ENCODE results near the gene ENKUR. TPM values are rescaled to one million over a fixed set of nuclear protein-coding genes. Genes with fewer than 3 reads are reported as not detected.
"Not testable (repeated sequence)": the region's sequence is repeated elsewhere in the genome, so short reads cannot be mapped to it uniquely, and the experiment has no call there.

The ENKUR gene
- total RNA-seq, 1 experiment from 2014 or later, result not detected

GRCh38 chr10:25017661-25018060, 1.7 kb upstream of the ENKUR start:
- Histone ChIP-seq H3K4me3 (ENCODE audit: low read length) (no peak overlapping the region), H3K9ac (ENCODE audit: low read length) (no peak overlapping the region), H3K27ac (ENCODE audit: low read length) (no peak overlapping the region), H3K27me3 (ENCODE audit: low read length) (no peaks in the 10 kb centered on the region), H3K9me3 (ENCODE audit: low read length) (peaks cover 3% of the 10 kb centered on the region; the same call in 1 of the 2 replicates), H3K79me2 (ENCODE audit: low read length) (no peaks in the 10 kb centered on the region), H3K4me1 (ENCODE audit: low read length) (no peaks in the 10 kb centered on the region), H4K20me1 (ENCODE audit: insufficient read depth, low read depth, low read length) (no peaks in the 10 kb centered on the region), H3K9me2 (replicated peaks; ENCODE audit: insufficient read depth, low read length) (no peaks in the 10 kb centered on the region), H3K4me2 (ENCODE audit: low read depth, low read length, poor library complexity, severe bottlenecking) (no peak overlapping the region), H2AFZ (ENCODE audit: low read length) (no peak overlapping the region), H3K36me3 (ENCODE audit: insufficient read depth, low read length) (no peaks in the 10 kb centered on the region)
- DNase-seq, result no peak

GRCh38 chr10:25017154-25017590, 1.2 kb upstream of the ENKUR start:
- no peak overlapping the region for H3K4me2 ChIP-seq (ENCODE audit: low read depth, low read length, poor library complexity, severe bottlenecking)
- no peaks in the 10 kb centered on the region for H3K27me3 ChIP-seq (ENCODE audit: low read length)
- H3K4me1 ChIP-seq (ENCODE audit: low read length), result no peaks in the 10 kb centered on the region
- DNase-seq, result no peak
- peaks cover 3% of the 10 kb centered on the region; the same call in 1 of the 2 replicates for H3K9me3 ChIP-seq (ENCODE audit: low read length)
- no peaks in the 10 kb centered on the region for H4K20me1 ChIP-seq (ENCODE audit: insufficient read depth, low read depth, low read length)
- no peak overlapping the region for H3K4me3 ChIP-seq (ENCODE audit: low read length)
- no peak overlapping the region for H2AFZ ChIP-seq (ENCODE audit: low read length)
- H3K9ac ChIP-seq (ENCODE audit: low read length), result no peak overlapping the region
- H3K9me2 ChIP-seq (replicated peaks; ENCODE audit: insufficient read depth, low read length), result no peaks in the 10 kb centered on the region
- no peak overlapping the region for H3K27ac ChIP-seq (ENCODE audit: low read length)
- no peaks in the 10 kb centered on the region for H3K36me3 ChIP-seq (ENCODE audit: insufficient read depth, low read length)
- no peaks in the 10 kb centered on the region for H3K79me2 ChIP-seq (ENCODE audit: low read length)

GRCh38 chr10:25016376-25017153, 607 bp upstream of the ENKUR start, which contains the start of gene THNSL1:
Gene THNSL1, plus strand, starts transcription at chr10:25016612. Its CDS starts 6,612 bp downstream, at chr10:25023224.
- Histone ChIP-seq H3K36me3 (ENCODE audit: insufficient read depth, low read length) (no peaks in the 10 kb centered on the region), H3K9ac (ENCODE audit: low read length) (no peak within 1 kb of the TSS), H3K4me2 (ENCODE audit: low read depth, low read length, poor library complexity, severe bottlenecking) (no peak within 1 kb of the TSS), H3K79me2 (ENCODE audit: low read length) (no peaks in the 10 kb centered on the region), H3K9me3 (ENCODE audit: low read length) (peaks cover 3% of the 10 kb centered on the region; the same call in 1 of the 2 replicates), H2AFZ (ENCODE audit: low read length) (no peak within 1 kb of the TSS), H3K9me2 (replicated peaks; ENCODE audit: insufficient read depth, low read length) (no peaks in the 10 kb centered on the region), H3K4me1 (ENCODE audit: low read length) (no peaks in the 10 kb centered on the region), H3K27me3 (ENCODE audit: low read length) (no peaks in the 10 kb centered on the region), H3K4me3 (ENCODE audit: low read length) (no peak within 1 kb of the TSS), H4K20me1 (ENCODE audit: insufficient read depth, low read depth, low read length) (no peaks in the 10 kb centered on the region), H3K27ac (ENCODE audit: low read length) (no peak within 1 kb of the TSS)
- DNase-seq, result no peak

GRCh38 chr10:25014579-25014978, 1.4 kb downstream of the ENKUR start:
- Histone ChIP-seq H2AFZ (ENCODE audit: low read length) (no peak overlapping the region), H3K9me2 (replicated peaks; ENCODE audit: insufficient read depth, low read length) (no peaks in the 10 kb centered on the region), H3K9me3 (ENCODE audit: low read length) (0 out of 2 replicates have a peak, but pooled peaks cover 3% of the 10 kb centered on the region), H3K27ac (ENCODE audit: low read length) (no peak overlapping the region), H3K9ac (ENCODE audit: low read length) (no peak overlapping the region), H3K4me1 (ENCODE audit: low read length) (no peaks in the 10 kb centered on the region), H3K79me2 (ENCODE audit: low read length) (no peaks in the 10 kb centered on the region), H3K27me3 (ENCODE audit: low read length) (no peaks in the 10 kb centered on the region), H3K4me2 (ENCODE audit: low read depth, low read length, poor library complexity, severe bottlenecking) (no peak overlapping the region), H4K20me1 (ENCODE audit: insufficient read depth, low read depth, low read length) (no peaks in the 10 kb centered on the region), H3K36me3 (ENCODE audit: insufficient read depth, low read length) (no peaks in the 10 kb centered on the region), H3K4me3 (ENCODE audit: low read length) (no peak overlapping the region)
- no peak for DNase-seq

GRCh38 chr10:25011591-25011990, 4.4 kb downstream of the ENKUR start:
- not testable (repeated sequence) for H3K9ac ChIP-seq (ENCODE audit: low read length); H3K79me2 ChIP-seq (ENCODE audit: low read length); H3K4me1 ChIP-seq (ENCODE audit: low read length); H3K9me3 ChIP-seq (ENCODE audit: low read length); H3K4me3 ChIP-seq (ENCODE audit: low read length); H3K4me2 ChIP-seq (ENCODE audit: low read depth, low read length, poor library complexity, severe bottlenecking); H3K36me3 ChIP-seq (ENCODE audit: insufficient read depth, low read length); H3K9me2 ChIP-seq (replicated peaks; ENCODE audit: insufficient read depth, low read length); H3K27ac ChIP-seq (ENCODE audit: low read length); H3K27me3 ChIP-seq (ENCODE audit: low read length); H2AFZ ChIP-seq (ENCODE audit: low read length); DNase-seq; H4K20me1 ChIP-seq (ENCODE audit: insufficient read depth, low read depth, low read length)

GRCh38 chr10:24998044-24998443, 17.9 kb downstream of the ENKUR start:
- Histone ChIP-seq H4K20me1 (ENCODE audit: insufficient read depth, low read depth, low read length) (no peaks in the 10 kb centered on the region), H3K27ac (ENCODE audit: low read length) (no peak overlapping the region), H3K4me2 (ENCODE audit: low read depth, low read length, poor library complexity, severe bottlenecking) (no peak overlapping the region), H3K36me3 (ENCODE audit: insufficient read depth, low read length) (no peaks in the 10 kb centered on the region), H3K9me3 (ENCODE audit: low read length) (peaks cover 16% of the 10 kb centered on the region; the same call in 1 of the 2 replicates), H3K27me3 (ENCODE audit: low read length) (no peaks in the 10 kb centered on the region), H3K4me3 (ENCODE audit: low read length) (no peak overlapping the region), H3K4me1 (ENCODE audit: low read length) (no peaks in the 10 kb centered on the region), H3K79me2 (ENCODE audit: low read length) (no peaks in the 10 kb centered on the region), H3K9ac (ENCODE audit: low read length) (no peak overlapping the region), H2AFZ (ENCODE audit: low read length) (no peak overlapping the region), H3K9me2 (replicated peaks; ENCODE audit: insufficient read depth, low read length) (no peaks in the 10 kb centered on the region)
- DNase-seq, result no peak

GRCh38 chr10:24995072-24995471, 20.9 kb downstream of the ENKUR start:
- H3K27me3 ChIP-seq (ENCODE audit: low read length), result no peaks in the 10 kb centered on the region
- H3K9me2 ChIP-seq (replicated peaks; ENCODE audit: insufficient read depth, low read length), result no peaks in the 10 kb centered on the region
- no peak overlapping the region for H3K27ac ChIP-seq (ENCODE audit: low read length)
- H3K4me2 ChIP-seq (ENCODE audit: low read depth, low read length, poor library complexity, severe bottlenecking), result no peak overlapping the region
- no peaks in the 10 kb centered on the region for H3K79me2 ChIP-seq (ENCODE audit: low read length)
- no peaks in the 10 kb centered on the region for H3K4me1 ChIP-seq (ENCODE audit: low read length)
- no peaks in the 10 kb centered on the region for H4K20me1 ChIP-seq (ENCODE audit: insufficient read depth, low read depth, low read length)
- DNase-seq, result no peak
- peaks cover 11% of the 10 kb centered on the region; the same call in 1 of the 2 replicates for H3K9me3 ChIP-seq (ENCODE audit: low read length)
- H2AFZ ChIP-seq (ENCODE audit: low read length), result no peak overlapping the region
- no peak overlapping the region for H3K4me3 ChIP-seq (ENCODE audit: low read length)
- no peak overlapping the region for H3K9ac ChIP-seq (ENCODE audit: low read length)
- no peaks in the 10 kb centered on the region for H3K36me3 ChIP-seq (ENCODE audit: insufficient read depth, low read length)

- Histone ChIP-seq H3K79me2 (ENCODE audit: low read length) (no peaks in the 10 kb centered on the region), H3K27ac (ENCODE audit: low read length) (no peak overlapping the region)
Observed at GRCh38 chr10:24993237-24993958, 22.6 kb downstream of the ENKUR start.

More at GRCh38 chr10:24993237-24993958, 22.6 kb downstream of the ENKUR start:
- Histone ChIP-seq H3K4me3 (ENCODE audit: low read length) (no peak overlapping the region), H3K9me2 (replicated peaks; ENCODE audit: insufficient read depth, low read length) (no peaks in the 10 kb centered on the region), H3K9me3 (ENCODE audit: low read length) (peaks cover 7% of the 10 kb centered on the region; the same call in 1 of the 2 replicates), H3K4me1 (ENCODE audit: low read length) (no peaks in the 10 kb centered on the region), H2AFZ (ENCODE audit: low read length) (no peak overlapping the region), H3K27me3 (ENCODE audit: low read length) (no peaks in the 10 kb centered on the region), H4K20me1 (ENCODE audit: insufficient read depth, low read depth, low read length) (no peaks in the 10 kb centered on the region), H3K4me2 (ENCODE audit: low read depth, low read length, poor library complexity, severe bottlenecking) (no peak overlapping the region), H3K9ac (ENCODE audit: low read length) (no peak overlapping the region), H3K36me3 (ENCODE audit: insufficient read depth, low read length) (no peaks in the 10 kb centered on the region)
- no peak for DNase-seq

Data from Karpas-422 (cell line).